ENCODE data around the gene PER3.
A peak's percentile ranks its signal among the peaks of the same experiment; 100 is the strongest.

The PER3 gene

GRCh38 chr1:7884757-7885156 is 100.7 kb downstream of the PER3 start:
- TF ChIP-seq, protein P1, sequence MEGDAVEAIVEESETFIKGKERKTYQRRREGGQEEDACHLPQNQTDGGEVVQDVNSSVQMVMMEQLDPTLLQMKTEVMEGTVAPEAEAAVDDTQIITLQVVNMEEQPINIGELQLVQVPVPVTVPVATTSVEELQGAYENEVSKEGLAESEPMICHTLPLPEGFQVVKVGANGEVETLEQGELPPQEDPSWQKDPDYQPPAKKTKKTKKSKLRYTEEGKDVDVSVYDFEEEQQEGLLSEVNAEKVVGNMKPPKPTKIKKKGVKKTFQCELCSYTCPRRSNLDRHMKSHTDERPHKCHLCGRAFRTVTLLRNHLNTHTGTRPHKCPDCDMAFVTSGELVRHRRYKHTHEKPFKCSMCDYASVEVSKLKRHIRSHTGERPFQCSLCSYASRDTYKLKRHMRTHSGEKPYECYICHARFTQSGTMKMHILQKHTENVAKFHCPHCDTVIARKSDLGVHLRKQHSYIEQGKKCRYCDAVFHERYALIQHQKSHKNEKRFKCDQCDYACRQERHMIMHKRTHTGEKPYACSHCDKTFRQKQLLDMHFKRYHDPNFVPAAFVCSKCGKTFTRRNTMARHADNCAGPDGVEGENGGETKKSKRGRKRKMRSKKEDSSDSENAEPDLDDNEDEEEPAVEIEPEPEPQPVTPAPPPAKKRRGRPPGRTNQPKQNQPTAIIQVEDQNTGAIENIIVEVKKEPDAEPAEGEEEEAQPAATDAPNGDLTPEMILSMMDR (conservative IDR thresholded peaks at IDR 0.05; ENCODE audit: control insufficient read depth, insufficient read depth, low read depth, low read length): no peak
- no peak for DNase-seq (ENCODE audit: low read depth)
- no peak overlapping the region for H3K4me3 ChIP-seq (ENCODE audit: control insufficient read depth, low read depth, low read length)

GRCh38 chr1:7885513-7886404 is 101.7 kb downstream of the PER3 start:
- TF ChIP-seq, protein P1 (conservative IDR thresholded peaks at IDR 0.05; ENCODE audit: control insufficient read depth, insufficient read depth, low read depth, low read length): no peak
- no peak overlapping the region for H3K4me3 ChIP-seq (ENCODE audit: control insufficient read depth, low read depth, low read length)
- DNase-seq (ENCODE audit: low read depth): no peak

DNA sequence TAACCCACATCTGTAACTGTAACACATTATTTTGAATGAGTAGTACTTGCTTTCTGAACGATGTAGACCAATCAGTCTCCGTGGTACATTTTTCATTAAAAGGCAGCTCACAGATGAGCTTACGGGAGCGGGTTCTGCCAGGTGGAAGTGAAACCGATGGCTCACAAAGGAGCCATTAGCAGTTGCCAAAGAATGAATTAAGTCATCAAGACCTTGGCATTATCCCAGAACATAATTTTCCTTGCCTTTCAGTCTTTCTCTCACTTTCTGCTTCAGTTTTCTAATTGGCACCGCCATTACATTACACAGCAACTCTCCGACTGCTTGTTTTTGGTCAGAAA is 102.3 kb downstream of the PER3 start:
- peak; percentile 10 for DNase-seq (ENCODE audit: low read depth)
- TF ChIP-seq, protein P1 (conservative IDR thresholded peaks at IDR 0.05; ENCODE audit: control insufficient read depth, insufficient read depth, low read depth, low read length): no peak
- no peak overlapping the region for H3K4me3 ChIP-seq (ENCODE audit: control insufficient read depth, low read depth, low read length)

GRCh38 chr1:7888248-7889081 is 104.4 kb downstream of the PER3 start:
- TF ChIP-seq, protein P1 (conservative IDR thresholded peaks at IDR 0.05; ENCODE audit: control insufficient read depth, insufficient read depth, low read depth, low read length): no peak
- H3K4me3 ChIP-seq (ENCODE audit: control insufficient read depth, low read depth, low read length): no peak overlapping the region
- DNase-seq (ENCODE audit: low read depth): peak; percentile 83

DNA sequence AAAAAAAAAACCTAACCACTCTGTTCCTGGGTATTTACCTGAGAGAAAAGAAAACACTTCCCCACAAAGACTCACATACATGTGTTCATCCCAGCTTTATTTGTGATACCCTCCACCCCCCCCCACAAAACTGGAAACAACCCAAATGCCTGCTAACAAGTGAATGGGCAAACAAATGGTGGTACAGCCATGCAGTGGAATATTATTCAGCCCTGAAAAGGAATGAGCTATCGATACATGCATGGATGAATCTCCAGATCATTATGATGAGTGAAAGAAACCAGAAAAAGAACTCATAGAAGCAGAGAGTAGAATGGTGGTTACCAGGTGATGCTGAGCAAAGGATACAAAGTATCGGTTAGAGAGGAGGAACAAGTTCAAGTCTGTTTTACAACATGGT is 106.8 kb downstream of the PER3 start:
- no peak overlapping the region for H3K4me3 ChIP-seq (ENCODE audit: control insufficient read depth, low read depth, low read length)
- DNase-seq (ENCODE audit: low read depth): no peak
- TF ChIP-seq, protein P1 (conservative IDR thresholded peaks at IDR 0.05; ENCODE audit: control insufficient read depth, insufficient read depth, low read depth, low read length): no peak

DNA sequence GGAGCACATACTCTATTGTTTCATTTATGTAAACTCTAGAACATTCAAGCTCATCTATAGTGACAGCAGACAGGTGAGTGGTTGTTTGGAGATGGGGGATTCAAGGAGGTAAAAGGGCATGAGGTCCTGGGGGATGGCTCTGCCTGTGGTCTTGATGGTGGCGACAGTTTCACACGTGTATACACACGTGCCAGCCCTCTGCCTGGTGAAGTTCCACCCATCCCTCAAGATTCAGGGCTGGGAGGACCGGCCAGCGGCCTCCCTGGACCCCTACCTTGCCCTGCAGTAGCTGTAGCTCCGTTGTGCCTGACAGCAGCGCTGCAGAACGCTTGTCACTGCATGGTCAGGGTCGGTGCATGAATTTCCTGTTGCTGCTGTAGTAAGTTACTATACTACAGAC is 107.7 kb downstream of the PER3 start:
- TF ChIP-seq, protein P1 (conservative IDR thresholded peaks at IDR 0.05; ENCODE audit: control insufficient read depth, insufficient read depth, low read depth, low read length): no peak
- no peak for DNase-seq (ENCODE audit: low read depth)
- H3K4me3 ChIP-seq (ENCODE audit: control insufficient read depth, low read depth, low read length): no peak overlapping the region
